Body of pancreas (tissue), 4 donors: Measurements from ENCODE around the gene MLEC. TPM values are rescaled to one million over a fixed set of nuclear protein-coding genes. Genes with fewer than 3 reads are reported as not detected.

Experiments used
- ATAC-seq: fragments of 150-250 bp; one replicate; pipeline ENCODE4 v1.9.1; 2016
- DNase-seq, 4 donors: peaks; one replicate each; pipeline ENCODE4 v3.0.0-alpha.2; 2019
- H3K27ac ChIP-seq, 4 donors: fragments of 200-600 bp; sonication (generic); 1 replicate in 3 of 4; 2 replicates in 1 of 4; pipeline versions ENCODE4 v1.5.1 to v1.6.1; 2016 to 2019; ENCODE audit warnings: mild to moderate bottlenecking in 1 of 4, mixed read lengths in 1 of 4, moderate library complexity in 1 of 4
- H3K27me3 ChIP-seq, 2 donors: fragments of 200-600 bp; sonication (generic); one replicate each; pipeline ENCODE4 v1.6.0; 2016; ENCODE audit warnings: mild to moderate bottlenecking in 1 of 2
- H3K36me3 ChIP-seq, 2 donors: fragments of 200-600 bp; sonication (generic); replicated peaks in 1 of 2; 2 replicates each; pipeline ENCODE4 v1.5.1; 2016; ENCODE audit warnings: low read depth in 2 of 2; ENCODE audit not compliant: insufficient read depth in 1 of 2
- H3K4me1 ChIP-seq: fragments of 200-600 bp; sonication (generic); one replicate; pipeline ENCODE4 v1.6.0; 2016
- H3K4me3 ChIP-seq, 2 donors: fragments of 200-600 bp; sonication (generic); 1 replicate in 1 of 2; 2 replicates in 1 of 2; pipeline ENCODE4 v1.5.1; 2016 to 2019
- H3K9me3 ChIP-seq, 3 donors: fragments of 200-600 bp; sonication (generic); 1 replicate in 2 of 3; 2 replicates in 1 of 3; pipeline ENCODE4 v1.5.1; 2016
- CTCF ChIP-seq, 7 experiments: fragments of 450-650 bp in 4 of 7; fragments of 200-600 bp in 3 of 7; sonication (generic) in 3 of 7; IDR thresholded peaks; one replicate each; pipeline ENCODE4 v1.5.1; 2016 to 2019; ENCODE audit warnings: antibody characterized with exemption in 7 of 7
- POLR2A ChIP-seq, 3 donors: fragments of 450-650 bp; IDR thresholded peaks; one replicate each; pipeline ENCODE4 v1.6.1; 2016; ENCODE audit warnings: antibody characterized with exemption in 3 of 3, mild to moderate bottlenecking in 2 of 3
- WGBS, 2 donors: methylation state at CpG; one replicate each; pipeline ENCODE4 v1.1.5; 2017; 5-methylcytosine and 5-hydroxymethylcytosine counted together
- intact Hi-C: fragments of 100-400 bp; cut with DNase I; formaldehyde crosslinking; loops from one replicate; pipeline ENCODE4 v1.15.1; 2023
- total RNA-seq, 2 donors: library from RNA; depleted of rRNA; stranded (reverse); fragments of >200 nt; gene quantifications; one replicate each; pipeline ENCODE4 v1.1.0, GENCODE V29; 2016

The MLEC gene
- total RNA-seq, 2 donors from 2014 or later = 54.7 to 107 TPM

GRCh38 chr12:120738252-120739030, 51.5 kb downstream of the MLEC start:
- Histone ChIP-seq H3K36me3 (peaks cover 0 to 2% of the 10 kb centered on the region in 2 donors), H3K9me3 (no peaks in the 10 kb centered on the region), H3K4me3 (no peak overlapping the region), H3K4me1 (peaks cover 10% of the 10 kb centered on the region), H3K27me3 (no peaks in the 10 kb centered on the region), H3K27ac (no peak overlapping the region)
- TF ChIP-seq CTCF (IDR thresholded peaks at IDR 0.05) (no peak), POLR2A (IDR thresholded peaks at IDR 0.05) (no peak)
- intact Hi-C loops = no loop called here
- 84 to 96% methylated on average over 10 to 22 of the region's 31 CpGs for WGBS, 2 donors
- DNase-seq (peak in 2 of 4 donors; percentile 40 to 41), ATAC-seq (no peak)

- Histone ChIP-seq H3K4me3 (no peak overlapping the region), H3K36me3 (peaks cover 0 to 2% of the 10 kb centered on the region in 2 donors), H3K4me1 (peaks cover 10% of the 10 kb centered on the region), H3K9me3 (no peaks in the 10 kb centered on the region), H3K27me3 (no peaks in the 10 kb centered on the region), H3K27ac (no peak overlapping the region)
- intact Hi-C loops = no loop called here
- DNase-seq (no peak), ATAC-seq (no peak)
- no peak for TF ChIP-seq POLR2A (IDR thresholded peaks at IDR 0.05)
- no peak for TF ChIP-seq CTCF (IDR thresholded peaks at IDR 0.05)
- WGBS, 2 donors = 94% methylated on average over 32 of the region's 38 CpGs; no CpG with 5 or more reads in 1 of the 2 donors
Observed at GRCh38 chr12:120739031-120739762, 52.2 kb downstream of the MLEC start.

GRCh38 chr12:120739821-120740613, 53.1 kb downstream of the MLEC start:
- no peak for ATAC-seq
- no peak for DNase-seq
- Histone ChIP-seq H3K9me3 (no peaks in the 10 kb centered on the region), H3K27me3 (no peaks in the 10 kb centered on the region), H3K4me1 (peaks cover 10% of the 10 kb centered on the region), H3K27ac (no peak overlapping the region), H3K4me3 (no peak overlapping the region), H3K36me3 (peaks cover 0 to 2% of the 10 kb centered on the region in 2 donors)
- TF ChIP-seq POLR2A (IDR thresholded peaks at IDR 0.05) (no peak), CTCF (IDR thresholded peaks at IDR 0.05) (no peak)
- 83 to 86% methylated on average over 9 to 16 of the region's 16 CpGs for WGBS, 2 donors
- intact Hi-C loops = no loop called here

GRCh38 chr12:120740871-120741270, 53.9 kb downstream of the MLEC start:
- WGBS, 2 donors = 95% methylated on average over 14 of the region's 15 CpGs; no CpG with 5 or more reads in 1 of the 2 donors
- peaks cover 10% of the 10 kb centered on the region for H3K4me1 ChIP-seq
- peaks cover 0 to 2% of the 10 kb centered on the region in 2 donors for H3K36me3 ChIP-seq
- no peak overlapping the region for H3K27ac ChIP-seq
- ATAC-seq = no peak
- H3K9me3 ChIP-seq = no peaks in the 10 kb centered on the region
- DNase-seq = no peak
- TF ChIP-seq CTCF (IDR thresholded peaks at IDR 0.05) (no peak), POLR2A (IDR thresholded peaks at IDR 0.05) (no peak)
- no peak overlapping the region for H3K4me3 ChIP-seq
- intact Hi-C loops = no loop called here
- H3K27me3 ChIP-seq = no peaks in the 10 kb centered on the region
